KMS-11 (cell line): ENCODE data around the gene LGALS3BP.
A peak's percentile ranks its signal among the peaks of the same experiment; 100 is the strongest.

ENCODE experiments used
- H2AFZ ChIP-seq: fragments of 200-600 bp; sonication (generic); 2 replicates; pipeline ENCODE4 v1.6.1; 2016; ENCODE audit warnings: antibody characterized with exemption, mixed run types, low read depth
- H3K27ac ChIP-seq: fragments of 200-600 bp; sonication (generic); 2 replicates; pipeline ENCODE4 v1.6.1; 2016; ENCODE audit warnings: mild to moderate bottlenecking, mixed run types
- H3K27me3 ChIP-seq: fragments of 200-600 bp; sonication (generic); 2 replicates; pipeline ENCODE4 v1.6.1; 2017; ENCODE audit warnings: mild to moderate bottlenecking, low read depth, mixed run types, moderate library complexity; ENCODE audit not compliant: insufficient read depth
- H3K36me3 ChIP-seq: fragments of 200-600 bp; sonication (generic); 2 replicates; pipeline ENCODE4 v1.6.1; 2017; ENCODE audit warnings: mild to moderate bottlenecking, mixed run types; ENCODE audit not compliant: insufficient read depth
- H3K4me1 ChIP-seq: fragments of 200-600 bp; sonication (generic); 2 replicates; pipeline ENCODE4 v1.6.1; 2016; ENCODE audit warnings: mild to moderate bottlenecking, low read depth, mixed run types; ENCODE audit not compliant: poor library complexity, severe bottlenecking
- H3K4me2 ChIP-seq: fragments of 200-600 bp; sonication (generic); 2 replicates; pipeline ENCODE4 v1.7.0; 2016; ENCODE audit warnings: mild to moderate bottlenecking, mixed run types
- H3K4me3 ChIP-seq: fragments of 200-600 bp; sonication (generic); IDR thresholded peaks from 2 replicates; pipeline ENCODE4 v1.6.1; 2017; ENCODE audit warnings: low read depth, low read length, mixed read lengths; ENCODE audit not compliant: insufficient read depth
- H3K79me2 ChIP-seq: fragments of 200-600 bp; sonication (generic); 2 replicates; pipeline ENCODE4 v1.6.1; 2016; ENCODE audit warnings: low read depth, mixed run types; ENCODE audit not compliant: insufficient read depth
- H3K9ac ChIP-seq: fragments of 200-600 bp; sonication (generic); 2 replicates; pipeline ENCODE4 v1.6.1; 2016; ENCODE audit warnings: mild to moderate bottlenecking, mixed run types
- H4K20me1 ChIP-seq: fragments of 200-600 bp; sonication (generic); 2 replicates; pipeline ENCODE4 v1.6.1; 2016; ENCODE audit warnings: mild to moderate bottlenecking, mixed run types; ENCODE audit not compliant: insufficient read depth
- TF ChIP-seq, protein P1 (sequence below): fragments of 200-600 bp; sonication (generic); conservative IDR thresholded peaks from 2 replicates; pipeline ENCODE4 v1.6.1; 2017; ENCODE audit warnings: low read depth, mild to moderate bottlenecking, antibody characterized with exemption, low read length, moderate library complexity, mixed read lengths

Gene LGALS3BP

DNA sequence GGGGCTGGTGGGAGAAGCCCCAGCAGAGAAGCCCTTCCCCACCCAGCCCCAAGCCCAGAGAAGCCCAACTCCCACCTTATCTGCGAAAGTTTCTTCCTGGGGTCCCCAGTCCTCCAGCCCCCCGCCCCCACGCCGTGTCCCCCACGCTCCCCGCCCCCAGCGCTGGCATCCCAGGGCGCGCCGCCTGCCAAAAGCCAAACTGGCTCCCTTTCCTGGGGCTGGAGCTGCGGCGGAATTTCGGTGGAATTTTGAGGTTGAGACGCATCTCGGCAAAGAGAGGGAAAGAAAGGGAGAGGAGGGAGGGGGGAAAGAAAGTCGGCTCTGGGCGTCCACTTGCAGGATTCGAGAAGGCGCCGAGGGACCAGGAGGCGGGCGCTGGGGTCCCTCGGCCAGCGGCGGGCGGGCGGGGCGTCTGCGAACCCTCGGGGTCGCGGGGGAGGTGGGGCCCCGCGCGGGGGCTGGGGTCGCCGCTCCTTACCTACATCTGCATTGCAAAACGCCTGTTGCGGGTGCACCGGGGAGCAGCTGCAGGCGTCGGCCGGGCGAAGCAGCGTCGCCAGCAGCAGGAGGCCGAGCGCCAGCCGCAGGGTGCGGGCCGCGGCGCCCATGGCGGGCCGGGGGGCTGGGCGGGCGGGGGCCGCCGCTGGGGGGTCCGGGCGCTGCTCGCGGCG is 55.1 kb downstream of the LGALS3BP start:
- H3K79me2 ChIP-seq, result peaks cover 44% of the 10 kb centered on the region
- no peaks in the 10 kb centered on the region for H4K20me1 ChIP-seq
- TF ChIP-seq, protein P1, sequence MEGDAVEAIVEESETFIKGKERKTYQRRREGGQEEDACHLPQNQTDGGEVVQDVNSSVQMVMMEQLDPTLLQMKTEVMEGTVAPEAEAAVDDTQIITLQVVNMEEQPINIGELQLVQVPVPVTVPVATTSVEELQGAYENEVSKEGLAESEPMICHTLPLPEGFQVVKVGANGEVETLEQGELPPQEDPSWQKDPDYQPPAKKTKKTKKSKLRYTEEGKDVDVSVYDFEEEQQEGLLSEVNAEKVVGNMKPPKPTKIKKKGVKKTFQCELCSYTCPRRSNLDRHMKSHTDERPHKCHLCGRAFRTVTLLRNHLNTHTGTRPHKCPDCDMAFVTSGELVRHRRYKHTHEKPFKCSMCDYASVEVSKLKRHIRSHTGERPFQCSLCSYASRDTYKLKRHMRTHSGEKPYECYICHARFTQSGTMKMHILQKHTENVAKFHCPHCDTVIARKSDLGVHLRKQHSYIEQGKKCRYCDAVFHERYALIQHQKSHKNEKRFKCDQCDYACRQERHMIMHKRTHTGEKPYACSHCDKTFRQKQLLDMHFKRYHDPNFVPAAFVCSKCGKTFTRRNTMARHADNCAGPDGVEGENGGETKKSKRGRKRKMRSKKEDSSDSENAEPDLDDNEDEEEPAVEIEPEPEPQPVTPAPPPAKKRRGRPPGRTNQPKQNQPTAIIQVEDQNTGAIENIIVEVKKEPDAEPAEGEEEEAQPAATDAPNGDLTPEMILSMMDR, result no peak
- peak overlapping the region; percentile 70; the same call in 1 of the 2 replicates for H2AFZ ChIP-seq
- no peaks in the 10 kb centered on the region for H3K36me3 ChIP-seq
- peak overlapping the region; percentile 72 for H3K9ac ChIP-seq
- H3K4me3 ChIP-seq, result no peak overlapping the region
- peak overlapping the region; percentile 85 for H3K27ac ChIP-seq
- peaks cover 26% of the 10 kb centered on the region for H3K4me1 ChIP-seq
- H3K27me3 ChIP-seq, result no peaks in the 10 kb centered on the region
- peak overlapping the region; percentile 88 for H3K4me2 ChIP-seq

DNA sequence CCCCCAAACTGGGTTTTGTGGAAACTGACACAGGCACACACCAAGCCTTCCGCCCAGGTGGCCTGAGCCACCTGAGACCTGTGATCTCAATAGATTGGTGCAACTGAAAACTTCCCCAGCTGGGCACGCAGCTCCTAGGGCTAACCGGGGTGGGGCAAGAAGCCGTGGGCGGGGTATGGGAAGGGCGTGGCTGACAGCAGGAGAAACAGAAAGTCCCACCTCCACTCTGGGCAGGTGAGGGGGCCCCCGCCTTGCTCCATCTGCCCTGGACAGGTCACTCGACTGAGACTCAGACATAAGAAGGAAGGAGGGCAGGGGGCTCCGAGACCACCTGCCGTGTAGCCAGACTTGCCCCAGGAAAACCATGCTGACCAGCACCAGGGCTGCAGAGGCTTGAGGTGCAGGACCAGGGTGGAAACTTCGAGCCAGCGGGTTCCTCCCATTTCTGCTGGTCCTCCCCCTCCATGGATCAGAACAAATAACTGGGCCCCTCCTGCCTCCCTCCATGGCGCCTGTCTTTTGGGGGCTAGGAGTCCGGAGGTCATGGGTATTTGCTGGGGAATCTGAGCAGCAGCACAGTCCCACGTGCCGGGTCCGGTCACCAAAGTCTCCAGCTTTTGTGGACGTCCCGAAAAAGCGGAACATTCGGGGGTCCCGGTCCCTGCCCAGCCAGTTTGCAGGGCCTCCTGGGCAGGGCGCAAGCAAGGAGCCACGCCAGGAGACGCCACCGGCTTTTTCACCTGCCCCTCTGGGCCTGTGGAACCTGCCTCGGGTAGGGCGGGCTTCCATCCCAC is 55.9 kb downstream of the LGALS3BP start:
- no peaks in the 10 kb centered on the region for H3K27me3 ChIP-seq
- TF ChIP-seq, protein P1, result no peak
- H3K36me3 ChIP-seq, result no peaks in the 10 kb centered on the region
- peak overlapping the region; percentile 88 for H3K4me2 ChIP-seq
- H3K79me2 ChIP-seq, result peaks cover 52% of the 10 kb centered on the region
- H3K4me1 ChIP-seq, result peaks cover 26% of the 10 kb centered on the region
- peak overlapping the region; percentile 70 for H2AFZ ChIP-seq
- H4K20me1 ChIP-seq, result no peaks in the 10 kb centered on the region
- H3K4me3 ChIP-seq, result no peak overlapping the region
- peak overlapping the region; percentile 85 for H3K27ac ChIP-seq
- peak overlapping the region; percentile 72 for H3K9ac ChIP-seq

DNA sequence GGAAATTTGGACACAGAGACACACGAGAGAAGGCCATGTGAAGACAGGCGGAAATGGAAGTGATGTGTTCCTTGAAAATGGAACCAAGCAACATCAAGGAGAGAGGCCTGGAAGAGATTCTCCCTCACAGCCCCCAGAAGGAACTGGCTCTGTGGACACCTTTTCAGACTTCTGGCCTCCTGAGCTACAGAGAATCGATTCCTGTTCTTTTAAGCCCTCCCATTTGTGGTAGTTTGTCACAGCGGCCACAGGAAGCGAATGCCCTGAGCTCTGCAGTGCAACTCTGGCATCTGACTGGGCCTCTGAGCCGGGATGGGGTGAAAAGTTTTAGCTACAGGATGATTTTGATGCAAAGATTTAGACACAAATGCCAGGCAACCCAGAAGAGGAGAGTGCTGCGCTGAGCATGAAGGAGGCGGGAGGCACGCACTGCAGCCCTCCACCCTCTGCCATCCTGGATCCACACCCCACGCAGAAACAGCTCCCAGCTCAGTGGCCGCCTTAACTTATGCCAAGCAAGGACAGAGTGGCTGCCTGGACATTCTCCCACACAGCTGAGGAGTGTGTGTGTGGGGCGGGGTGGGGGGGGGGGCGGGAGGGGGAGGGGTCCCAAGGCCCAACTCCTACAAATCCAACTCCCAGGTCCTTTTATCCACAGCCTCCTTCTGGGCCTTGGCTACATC is 56.8 kb downstream of the LGALS3BP start:
- H4K20me1 ChIP-seq, result no peaks in the 10 kb centered on the region
- peaks cover 57% of the 10 kb centered on the region for H3K79me2 ChIP-seq
- no peak overlapping the region for H3K4me3 ChIP-seq
- H3K27me3 ChIP-seq, result no peaks in the 10 kb centered on the region
- no peaks in the 10 kb centered on the region for H3K36me3 ChIP-seq
- peak overlapping the region; percentile 85 for H3K27ac ChIP-seq
- peak overlapping the region; percentile 54; the same call in 1 of the 2 replicates for H3K9ac ChIP-seq
- peaks cover 26% of the 10 kb centered on the region for H3K4me1 ChIP-seq
- no peak overlapping the region for H2AFZ ChIP-seq
- peak overlapping the region; percentile 88 for H3K4me2 ChIP-seq
- TF ChIP-seq, protein P1, result no peak

DNA sequence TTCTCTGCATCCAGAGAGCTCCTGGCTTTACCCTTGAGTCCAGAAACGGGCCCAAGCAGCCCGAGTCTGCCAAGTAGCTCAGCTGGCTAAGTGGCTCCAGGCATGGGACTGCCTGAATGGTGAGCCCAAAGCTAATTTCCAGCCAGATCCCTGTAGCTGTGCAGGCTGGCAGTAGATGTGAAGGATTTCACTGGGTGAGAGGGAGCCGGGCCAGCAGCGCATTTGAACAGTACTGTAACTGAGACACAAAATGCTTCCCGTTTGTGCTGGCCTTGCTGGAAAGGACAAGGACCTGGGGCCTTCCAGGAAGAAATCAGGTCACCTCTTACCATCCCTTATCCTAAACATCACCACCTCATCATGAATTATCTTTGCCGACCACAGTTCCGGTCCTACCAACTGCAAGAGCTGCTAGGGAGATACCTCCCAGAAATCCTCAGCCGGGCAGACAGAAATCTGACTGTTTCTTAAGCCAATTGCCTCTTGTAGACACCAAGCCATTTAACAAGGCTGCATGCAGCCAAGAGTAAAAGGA is 58.2 kb downstream of the LGALS3BP start:
- Histone ChIP-seq H3K9ac (no peak overlapping the region), H3K4me2 (no peak overlapping the region), H2AFZ (no peak overlapping the region), H3K4me1 (peaks cover 26% of the 10 kb centered on the region), H3K36me3 (no peaks in the 10 kb centered on the region), H3K27ac (no peak overlapping the region), H3K27me3 (no peaks in the 10 kb centered on the region), H3K4me3 (no peak overlapping the region), H3K79me2 (peaks cover 69% of the 10 kb centered on the region), H4K20me1 (no peaks in the 10 kb centered on the region)
- TF ChIP-seq, protein P1, result no peak
